B cell (primary cell): Measurements from ENCODE around the gene ARL4C. TPM values are rescaled to one million over a fixed set of nuclear protein-coding genes. Genes with fewer than 3 reads are reported as not detected.

Source experiments
- ATAC-seq: fragments of 200-7000 bp; cut with Tn5 transposase; one replicate; pipeline ENCODE4 v1.10.0; 2021; ENCODE audit warnings: low read depth, mild to moderate bottlenecking, moderate number of reproducible peaks, moderate library complexity
- CTCF ChIA-PET: fragments of 350-600 bp; sonication (Branson Sonifier 250); formaldehyde crosslinking; loops from one replicate; lab custom pipeline; 2021; ENCODE audit warnings: antibody characterized with exemption, inconsistent platforms; lab: Charles Lee
- POLR2A ChIA-PET: fragments of 350-600 bp; sonication (Branson Sonifier 250); formaldehyde crosslinking; loops from one replicate; lab custom pipeline; 2021; ENCODE audit warnings: antibody characterized with exemption; lab: Charles Lee
- DNase-seq: peaks from one replicate; pipeline ENCODE4 v3.0.0; 2013
- H2AFZ ChIP-seq: 2 replicates; pipeline ENCODE4 v1.6.1; 2012; ENCODE audit warnings: mild to moderate bottlenecking, low read depth, low read length; ENCODE audit not compliant: insufficient read depth, poor library complexity, severe bottlenecking
- H3K27ac ChIP-seq, 2 donors: 1 replicate in 1 of 2; 2 replicates in 1 of 2; pipeline ENCODE4 v1.5.1; 2012 to 2013; ENCODE audit warnings: low read length in 2 of 2, mild to moderate bottlenecking in 2 of 2, moderate library complexity in 1 of 2
- H3K27me3 ChIP-seq, 4 experiments: fragments of 200-600 bp in 1 of 4; sonication (generic) in 1 of 4; replicated peaks in 1 of 4; 1 replicate in 2 of 4; 2 replicates in 2 of 4; pipeline versions ENCODE4 v1.6.1 to v1.7.0; 2013 to 2016; ENCODE audit warnings: low read length in 3 of 4, mild to moderate bottlenecking in 2 of 4, mixed read lengths in 1 of 4, moderate library complexity in 1 of 4; ENCODE audit not compliant: insufficient read depth in 4 of 4, control insufficient read depth in 3 of 4; ENCODE audit errors: control extremely low read depth in 1 of 4
- H3K36me3 ChIP-seq, 2 experiments: replicated peaks in 1 of 2; 1 replicate in 1 of 2; 2 replicates in 1 of 2; pipeline versions ENCODE4 v1.6.1 to v1.7.1; 2013; ENCODE audit warnings: low read length in 1 of 2; ENCODE audit not compliant: insufficient read depth in 2 of 2, control insufficient read depth in 1 of 2; ENCODE audit errors: control extremely low read depth in 1 of 2, extremely low read depth in 1 of 2
- H3K4me1 ChIP-seq, 2 donors: fragments of 200-600 bp in 1 of 2; sonication (generic) in 1 of 2; 1 replicate in 1 of 2; 2 replicates in 1 of 2; pipeline versions ENCODE4 v1.5.1 to v1.6.1; 2013 to 2017; ENCODE audit warnings: low read length in 2 of 2; ENCODE audit not compliant: control insufficient read depth in 2 of 2, insufficient read depth in 2 of 2
- H3K4me2 ChIP-seq: replicated peaks from 2 replicates; pipeline ENCODE3; 2012; ENCODE audit warnings: mild to moderate bottlenecking, low read depth, low read length; ENCODE audit not compliant: poor library complexity, severe bottlenecking
- H3K4me3 ChIP-seq, 5 experiments: fragments of 200-600 bp in 1 of 5; sonication (generic) in 1 of 5; 1 replicate in 3 of 5; 2 replicates in 2 of 5; pipeline versions ENCODE4 v1.5.1 to v1.7.0; 2011 to 2016; ENCODE audit warnings: low read length in 4 of 5, mild to moderate bottlenecking in 4 of 5, low read depth in 2 of 5, control low read depth in 1 of 5, moderate library complexity in 1 of 5; ENCODE audit not compliant: insufficient read depth in 1 of 5; ENCODE audit errors: control extremely low read depth in 1 of 5, extremely low read depth in 1 of 5
- H3K79me2 ChIP-seq: fragments of 200-600 bp; sonication (generic); one replicate; pipeline ENCODE4 v1.6.0; 2016; ENCODE audit warnings: low read length; ENCODE audit not compliant: control insufficient read depth, insufficient read depth
- H3K9ac ChIP-seq: fragments of 200-600 bp; sonication (generic); 2 replicates; pipeline ENCODE4 v1.6.1; 2017; ENCODE audit warnings: mild to moderate bottlenecking, low read length, moderate library complexity
- H3K9me3 ChIP-seq, 3 donors: one replicate each; pipeline versions ENCODE4 v1.6.1 to v1.7.1; 2013; ENCODE audit warnings: low read length in 2 of 3; ENCODE audit not compliant: control insufficient read depth in 2 of 3, insufficient read depth in 1 of 3; ENCODE audit errors: control extremely low read depth in 1 of 3
- H4K20me1 ChIP-seq: 2 replicates; pipeline ENCODE4 v1.6.0; 2012; ENCODE audit warnings: mild to moderate bottlenecking, low read length; ENCODE audit not compliant: insufficient read depth, control insufficient read depth, poor library complexity, severe bottlenecking
- H3K27ac Mint-ChIP-seq: one replicate; pipeline ENCODE4 v1.8.0; 2021; ENCODE audit warnings: mixed read lengths
- H3K27me3 Mint-ChIP-seq: one replicate; pipeline ENCODE4 v1.8.0; 2021; ENCODE audit warnings: mixed read lengths
- H3K4me1 Mint-ChIP-seq: one replicate; pipeline ENCODE4 v1.8.0; 2021; ENCODE audit warnings: mixed read lengths
- H3K4me3 Mint-ChIP-seq: one replicate; pipeline ENCODE4 v1.8.0; 2021; ENCODE audit warnings: mixed read lengths
- H3K9me3 Mint-ChIP-seq: one replicate; pipeline ENCODE4 v1.8.0; 2022; ENCODE audit warnings: mixed read lengths; ENCODE audit not compliant: insufficient read depth
- EZH2 ChIP-seq: IDR thresholded peaks from 2 replicates; pipeline ENCODE4 v1.6.1; 2012; ENCODE audit warnings: borderline replicate concordance, low read depth, mild to moderate bottlenecking, moderate library complexity, low read length; ENCODE audit not compliant: insufficient read depth, poor library complexity, severe bottlenecking
- WGBS: methylation state at CpG from one replicate; pipeline ENCODE4 v1.1.5; 2013; ENCODE audit warnings: missing lambda C conversion rate; ENCODE audit not compliant: insufficient coverage; 5-methylcytosine and 5-hydroxymethylcytosine counted together
- intact Hi-C: fragments of 100-400 bp; cut with micrococcal nuclease; formaldehyde crosslinking; loops from one replicate; pipeline ENCODE4 v1.10.0; 2022
- polyA plus RNA-seq: library from polyadenylated mRNA; depleted of rRNA; stranded (reverse); fragments of >200 nt; gene quantifications from 2 replicates; pipeline ENCODE4 v1.2.3, GENCODE V29; 2012
- total RNA-seq, 2 donors: library from RNA; stranded (reverse); fragments of 120-200 nt in 1 of 2; gene quantifications; 1 replicate in 1 of 2; 2 replicates in 1 of 2; pipeline versions ENCODE4 v1.2.3 to v1.2.4, GENCODE V29; 2013 to 2022
- TF ChIP-seq, protein P1 (sequence below): fragments of 200-600 bp; IDR thresholded peaks from one replicate; pipeline ENCODE4 v1.8.0; 2022; ENCODE audit warnings: antibody characterized with exemption, mild to moderate bottlenecking

Gene ARL4C
- total and polyA plus RNA-seq, 2 donors (not counting 1 experiment from before 2014, with no cell fraction given), result 20.2 to 22.5 TPM

DNA sequence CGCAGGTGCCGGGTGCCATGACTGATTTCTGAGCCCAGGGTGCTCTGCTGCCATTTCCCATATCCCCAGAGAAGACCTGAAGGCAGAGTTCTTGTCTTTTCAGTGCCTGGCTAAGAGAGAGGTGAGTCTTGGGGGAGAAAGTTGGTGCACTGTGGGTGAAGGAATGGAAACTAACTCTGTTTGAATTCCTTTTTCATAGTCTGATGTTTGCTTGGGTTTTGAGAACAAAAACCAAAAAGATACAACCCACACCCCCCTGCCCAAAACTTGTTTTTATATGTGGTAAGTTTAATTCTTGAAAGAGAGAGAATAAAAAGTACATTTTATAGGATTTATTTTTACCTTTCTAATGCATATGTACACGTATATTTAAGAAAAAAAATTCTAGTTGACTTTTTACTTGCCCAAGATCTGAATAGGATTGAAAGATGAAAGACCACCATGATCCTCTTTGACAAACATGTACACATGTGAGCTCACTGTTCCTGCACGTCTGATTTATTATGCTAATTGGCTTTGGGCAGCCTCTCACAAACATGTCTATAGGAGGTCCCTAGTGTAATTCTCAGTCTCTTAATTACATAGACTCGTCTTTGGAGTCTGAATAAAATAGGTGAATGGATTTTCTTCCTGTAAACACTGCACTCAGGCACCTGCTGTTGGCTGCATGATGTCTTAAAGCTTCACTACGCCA, 46.3 kb downstream of the ARL4C start:
- H3K4me3 Mint-ChIP-seq, result no peak overlapping the region
- peaks cover 1% of the 10 kb centered on the region for H3K9me3 Mint-ChIP-seq
- ChIA-PET CTCF (interaction anchor here (0.6 kb wide), 1 partner anchor 15 kb away, joined by 3 read pairs; no protein-coding TSS in a partner anchor), POLR2A (no interaction called here)
- Histone ChIP-seq H3K9me3 (peaks cover 0 to 7% (median 0%) of the 10 kb centered on the region in 3 donors), H3K27ac (no peak overlapping the region), H3K4me2 (no peak overlapping the region), H2AFZ (no peak overlapping the region), H4K20me1 (no peaks in the 10 kb centered on the region), H3K79me2 (peaks cover 3% of the 10 kb centered on the region), H3K4me1 (peaks cover 74 to 86% of the 10 kb centered on the region in 2 donors), H3K36me3 (no peaks in the 10 kb centered on the region), H3K27me3 (no peaks in the 10 kb centered on the region), H3K4me3 (no peak overlapping the region), H3K9ac (no peak overlapping the region)
- DNase-seq, result no peak
- H3K27me3 Mint-ChIP-seq, result no peaks in the 10 kb centered on the region
- peak overlapping the region; percentile 69 for H3K27ac Mint-ChIP-seq
- TF ChIP-seq, protein P1, sequence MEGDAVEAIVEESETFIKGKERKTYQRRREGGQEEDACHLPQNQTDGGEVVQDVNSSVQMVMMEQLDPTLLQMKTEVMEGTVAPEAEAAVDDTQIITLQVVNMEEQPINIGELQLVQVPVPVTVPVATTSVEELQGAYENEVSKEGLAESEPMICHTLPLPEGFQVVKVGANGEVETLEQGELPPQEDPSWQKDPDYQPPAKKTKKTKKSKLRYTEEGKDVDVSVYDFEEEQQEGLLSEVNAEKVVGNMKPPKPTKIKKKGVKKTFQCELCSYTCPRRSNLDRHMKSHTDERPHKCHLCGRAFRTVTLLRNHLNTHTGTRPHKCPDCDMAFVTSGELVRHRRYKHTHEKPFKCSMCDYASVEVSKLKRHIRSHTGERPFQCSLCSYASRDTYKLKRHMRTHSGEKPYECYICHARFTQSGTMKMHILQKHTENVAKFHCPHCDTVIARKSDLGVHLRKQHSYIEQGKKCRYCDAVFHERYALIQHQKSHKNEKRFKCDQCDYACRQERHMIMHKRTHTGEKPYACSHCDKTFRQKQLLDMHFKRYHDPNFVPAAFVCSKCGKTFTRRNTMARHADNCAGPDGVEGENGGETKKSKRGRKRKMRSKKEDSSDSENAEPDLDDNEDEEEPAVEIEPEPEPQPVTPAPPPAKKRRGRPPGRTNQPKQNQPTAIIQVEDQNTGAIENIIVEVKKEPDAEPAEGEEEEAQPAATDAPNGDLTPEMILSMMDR, result no peak
- no peak for TF ChIP-seq EZH2
- ATAC-seq, result no peak
- 89% methylated on average over 1 of the region's 6 CpGs for WGBS
- intact Hi-C loops, result no loop called here
- H3K4me1 Mint-ChIP-seq, result peaks cover 77% of the 10 kb centered on the region
